Neuron (in vitro differentiated cells): ENCODE results near the gene LRP5.
"Not testable (repeated sequence)": the region's sequence is repeated elsewhere in the genome, so short reads cannot be mapped to it uniquely, and the experiment has no call there.

Source experiments
- H2AFZ ChIP-seq: one replicate; pipeline ENCODE4 v1.6.1; 2013; ENCODE audit warnings: low read depth, mild to moderate bottlenecking, inconsistent platforms, low read length, moderate library complexity
- H3K27me3 ChIP-seq: one replicate; pipeline ENCODE4 v1.6.1; 2013; ENCODE audit warnings: low read length; ENCODE audit not compliant: insufficient read depth
- H3K36me3 ChIP-seq: one replicate; pipeline ENCODE4 v1.6.1; 2013; ENCODE audit warnings: low read length; ENCODE audit not compliant: insufficient read depth
- H3K4me1 ChIP-seq: one replicate; pipeline ENCODE4 v1.6.1; 2013; ENCODE audit warnings: low read length; ENCODE audit not compliant: insufficient read depth
- H3K4me3 ChIP-seq: 2 replicates; pipeline ENCODE4 v1.5.1; 2013; ENCODE audit warnings: mild to moderate bottlenecking, low read length, moderate library complexity
- H3K9me3 ChIP-seq: one replicate; pipeline ENCODE4 v1.6.1; 2013; ENCODE audit warnings: low read length

LRP5 gene

DNA sequence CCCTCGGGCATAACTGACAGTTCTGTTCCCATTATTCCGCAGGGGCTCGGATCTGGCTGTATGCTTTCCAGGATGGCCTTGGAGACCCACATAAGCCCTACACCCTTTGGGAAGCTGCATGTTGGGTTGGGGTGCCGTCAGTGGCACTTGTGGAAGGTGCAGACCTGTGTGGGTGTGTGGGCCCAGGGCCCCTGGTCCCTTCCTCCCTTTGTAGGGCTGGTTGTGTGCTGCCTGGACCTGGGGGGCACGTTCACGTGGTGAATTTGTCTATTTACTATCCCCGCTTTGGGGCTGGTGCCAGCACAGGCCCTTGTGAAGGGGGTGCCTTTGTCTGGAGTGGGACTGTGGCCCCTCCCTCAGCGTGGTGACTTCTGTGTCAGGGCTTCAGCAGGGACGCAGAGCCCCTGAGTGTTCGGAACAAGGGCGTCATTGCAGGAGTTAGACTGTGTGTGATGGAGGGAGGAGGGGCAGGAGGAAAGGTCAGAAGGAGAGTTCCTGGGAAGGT lies 133.2 kb downstream of the LRP5 start:
- Histone ChIP-seq H2AFZ (no peak overlapping the region), H3K36me3 (peaks cover 38% of the 10 kb centered on the region), H3K4me3 (no peak overlapping the region), H3K27me3 (no peaks in the 10 kb centered on the region), H3K9me3 (no peaks in the 10 kb centered on the region), H3K4me1 (peaks cover 4% of the 10 kb centered on the region)

GRCh38 chr11:68446046-68446725 lies 133.8 kb downstream of the LRP5 start:
- Histone ChIP-seq H3K36me3 (peaks cover 37% of the 10 kb centered on the region), H3K4me3 (no peak overlapping the region), H3K4me1 (peaks cover 4% of the 10 kb centered on the region), H2AFZ (no peak overlapping the region), H3K9me3 (no peaks in the 10 kb centered on the region), H3K27me3 (no peaks in the 10 kb centered on the region)

DNA sequence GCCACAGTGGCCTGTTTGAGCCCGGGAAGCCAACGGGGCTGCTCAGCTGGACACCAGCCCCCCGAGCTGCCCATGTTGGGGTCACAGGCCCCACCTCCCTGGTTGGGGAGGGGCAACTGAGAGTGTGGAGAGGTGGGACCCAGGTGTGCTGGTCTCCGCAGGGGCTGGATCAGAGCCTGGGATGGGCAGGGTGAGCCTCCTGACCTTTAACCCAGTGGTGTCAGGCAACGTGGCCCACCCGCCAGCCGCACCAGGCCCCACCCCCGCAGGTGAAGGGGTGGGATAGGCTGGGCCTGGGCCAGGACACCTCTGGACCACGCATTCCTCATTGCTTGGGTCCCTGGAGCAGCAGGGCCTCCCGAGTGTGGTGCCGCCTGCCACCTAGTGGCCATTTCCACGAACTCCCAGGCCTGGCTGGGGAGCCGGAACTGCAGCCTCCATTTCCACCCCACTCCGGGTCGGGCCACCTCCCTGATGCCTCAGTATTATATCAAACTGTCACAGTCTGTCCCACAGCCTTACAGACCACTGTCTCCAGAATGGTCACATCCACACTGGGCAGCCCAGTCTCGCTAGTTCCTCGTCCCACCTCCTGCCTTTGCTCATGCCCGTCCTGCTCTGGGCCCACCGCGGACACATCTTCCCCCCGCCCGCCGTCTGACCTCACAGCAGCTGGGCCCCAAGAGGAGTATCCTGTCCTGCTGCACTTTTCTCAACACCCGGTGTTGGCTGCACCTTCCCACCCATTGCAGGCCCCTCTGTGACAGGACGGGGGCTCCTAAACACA lies 134.8 kb downstream of the LRP5 start:
- peaks cover 30% of the 10 kb centered on the region for H3K36me3 ChIP-seq
- no peak overlapping the region for H2AFZ ChIP-seq
- no peaks in the 10 kb centered on the region for H3K27me3 ChIP-seq
- no peak overlapping the region for H3K4me3 ChIP-seq
- no peaks in the 10 kb centered on the region for H3K9me3 ChIP-seq
- H3K4me1 ChIP-seq: no peaks in the 10 kb centered on the region

DNA sequence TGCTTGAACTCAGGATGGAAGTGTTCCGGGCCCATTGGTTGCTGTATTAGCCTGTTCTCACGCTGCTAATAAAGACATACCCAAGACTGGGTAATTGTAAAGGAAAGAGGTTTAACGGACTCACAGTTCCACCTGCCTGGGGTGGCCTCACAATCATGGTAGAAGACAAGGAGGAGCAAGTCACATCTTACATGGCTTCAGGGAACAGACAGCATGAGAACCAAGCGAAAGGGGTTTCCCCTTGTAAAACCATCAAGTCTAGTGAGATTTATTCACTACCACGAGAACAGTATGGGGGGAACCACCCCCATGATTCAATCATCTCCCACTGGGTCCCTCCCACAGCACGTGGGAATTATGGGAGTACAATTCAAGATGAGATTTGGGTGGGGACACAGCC lies 135.5 kb downstream of the LRP5 start:
- not testable (repeated sequence) for H3K27me3 ChIP-seq, H2AFZ ChIP-seq, H3K4me3 ChIP-seq, H3K9me3 ChIP-seq, H3K4me1 ChIP-seq
- peaks cover 27% of the 10 kb centered on the region for H3K36me3 ChIP-seq

DNA sequence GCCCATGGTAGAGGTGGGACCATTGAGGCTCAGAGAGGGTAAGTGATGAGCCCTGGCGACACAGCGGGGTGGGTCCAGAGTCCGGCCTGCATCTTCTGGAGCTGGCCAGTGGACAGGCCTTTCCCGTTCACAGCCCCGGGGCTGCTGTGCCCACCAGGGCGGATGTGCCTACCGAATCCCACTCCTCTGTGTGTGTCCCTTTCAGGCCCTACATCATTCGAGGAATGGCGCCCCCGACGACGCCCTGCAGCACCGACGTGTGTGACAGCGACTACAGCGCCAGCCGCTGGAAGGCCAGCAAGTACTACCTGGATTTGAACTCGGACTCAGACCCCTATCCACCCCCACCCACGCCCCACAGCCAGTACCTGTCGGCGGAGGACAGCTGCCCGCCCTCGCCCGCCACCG lies 136.2 kb downstream of the LRP5 start:
- H3K9me3 ChIP-seq: no peaks in the 10 kb centered on the region
- H3K36me3 ChIP-seq: peaks cover 27% of the 10 kb centered on the region
- no peaks in the 10 kb centered on the region for H3K4me1 ChIP-seq
- H3K27me3 ChIP-seq: no peaks in the 10 kb centered on the region
- H2AFZ ChIP-seq: no peak overlapping the region
- no peak overlapping the region for H3K4me3 ChIP-seq

DNA sequence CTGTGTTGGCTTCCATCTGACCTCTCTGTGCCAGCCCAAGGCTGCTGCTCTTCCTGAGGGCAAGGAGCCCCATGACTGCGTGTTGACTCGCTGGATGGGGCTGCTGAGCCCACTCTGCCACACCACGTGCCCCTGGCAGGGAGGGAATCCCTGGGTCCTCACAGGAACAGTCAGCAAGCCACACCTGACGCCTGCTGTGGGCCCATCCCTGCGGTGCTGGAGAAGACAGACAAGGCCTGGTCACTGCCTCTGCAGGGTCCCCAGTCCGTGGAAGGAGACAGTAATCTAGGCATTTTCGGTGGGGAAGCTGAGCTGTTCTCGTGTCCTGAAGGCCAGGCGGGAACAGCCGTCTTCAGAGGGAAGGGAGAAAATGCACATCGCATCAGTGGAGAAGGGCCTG lies 137.6 kb downstream of the LRP5 start:
- Histone ChIP-seq H3K4me3 (no peak overlapping the region), H3K27me3 (no peaks in the 10 kb centered on the region), H3K36me3 (peaks cover 25% of the 10 kb centered on the region), H2AFZ (no peak overlapping the region), H3K9me3 (no peaks in the 10 kb centered on the region), H3K4me1 (no peaks in the 10 kb centered on the region)

GRCh38 chr11:68450711-68451110 lies 138.3 kb downstream of the LRP5 start:
- H3K9me3 ChIP-seq: no peaks in the 10 kb centered on the region
- H2AFZ ChIP-seq: no peak overlapping the region
- H3K27me3 ChIP-seq: no peaks in the 10 kb centered on the region
- H3K4me1 ChIP-seq: no peaks in the 10 kb centered on the region
- H3K36me3 ChIP-seq: peaks cover 23% of the 10 kb centered on the region
- no peak overlapping the region for H3K4me3 ChIP-seq

DNA sequence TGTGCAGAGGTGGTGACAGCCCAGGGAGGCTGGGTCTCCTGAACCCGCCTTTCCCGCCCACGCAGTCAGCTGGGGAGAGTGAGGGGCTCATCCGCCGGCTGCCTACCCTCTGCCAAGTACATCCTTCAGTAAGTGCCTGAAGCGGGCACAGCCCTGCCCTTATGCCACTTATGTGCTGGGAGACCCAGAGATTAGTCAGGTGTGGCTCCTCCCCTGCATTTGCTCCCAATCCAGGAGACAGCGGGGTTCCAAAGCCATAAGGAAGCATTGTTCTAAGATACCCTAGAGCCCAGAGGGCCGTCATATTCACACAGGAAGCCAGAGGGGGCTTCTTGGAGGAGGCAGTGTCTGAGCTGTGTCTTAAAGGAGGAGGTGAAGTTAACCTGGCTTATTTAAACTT lies 142.4 kb downstream of the LRP5 start:
- H3K4me1 ChIP-seq: no peaks in the 10 kb centered on the region
- H3K4me3 ChIP-seq: no peak overlapping the region
- H3K27me3 ChIP-seq: no peaks in the 10 kb centered on the region
- H2AFZ ChIP-seq: no peak overlapping the region
- no peaks in the 10 kb centered on the region for H3K36me3 ChIP-seq
- no peaks in the 10 kb centered on the region for H3K9me3 ChIP-seq

DNA sequence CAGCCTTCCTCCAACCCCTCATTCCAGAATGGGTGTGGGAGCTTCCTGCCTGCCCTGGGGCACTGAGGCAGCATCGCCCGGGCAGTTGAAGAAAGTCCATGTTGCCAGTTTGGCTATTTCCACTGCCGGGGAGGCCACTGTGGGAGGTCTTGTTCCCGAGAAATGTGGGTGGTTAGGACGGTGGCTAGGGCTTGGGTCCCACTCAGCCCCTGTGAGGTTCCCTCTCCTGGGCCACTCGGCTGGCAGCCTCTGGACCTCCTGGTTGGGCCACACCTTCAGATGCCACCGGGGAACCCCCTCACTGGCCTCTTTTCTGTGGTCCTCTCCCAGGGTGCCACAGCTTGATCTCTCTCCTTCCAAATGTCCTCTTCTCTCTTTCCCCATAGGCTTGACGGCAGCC lies 143.1 kb downstream of the LRP5 start:
- no peak overlapping the region for H2AFZ ChIP-seq
- no peak overlapping the region for H3K4me3 ChIP-seq
- H3K4me1 ChIP-seq: no peaks in the 10 kb centered on the region
- no peaks in the 10 kb centered on the region for H3K36me3 ChIP-seq
- H3K27me3 ChIP-seq: no peaks in the 10 kb centered on the region
- H3K9me3 ChIP-seq: no peaks in the 10 kb centered on the region

DNA sequence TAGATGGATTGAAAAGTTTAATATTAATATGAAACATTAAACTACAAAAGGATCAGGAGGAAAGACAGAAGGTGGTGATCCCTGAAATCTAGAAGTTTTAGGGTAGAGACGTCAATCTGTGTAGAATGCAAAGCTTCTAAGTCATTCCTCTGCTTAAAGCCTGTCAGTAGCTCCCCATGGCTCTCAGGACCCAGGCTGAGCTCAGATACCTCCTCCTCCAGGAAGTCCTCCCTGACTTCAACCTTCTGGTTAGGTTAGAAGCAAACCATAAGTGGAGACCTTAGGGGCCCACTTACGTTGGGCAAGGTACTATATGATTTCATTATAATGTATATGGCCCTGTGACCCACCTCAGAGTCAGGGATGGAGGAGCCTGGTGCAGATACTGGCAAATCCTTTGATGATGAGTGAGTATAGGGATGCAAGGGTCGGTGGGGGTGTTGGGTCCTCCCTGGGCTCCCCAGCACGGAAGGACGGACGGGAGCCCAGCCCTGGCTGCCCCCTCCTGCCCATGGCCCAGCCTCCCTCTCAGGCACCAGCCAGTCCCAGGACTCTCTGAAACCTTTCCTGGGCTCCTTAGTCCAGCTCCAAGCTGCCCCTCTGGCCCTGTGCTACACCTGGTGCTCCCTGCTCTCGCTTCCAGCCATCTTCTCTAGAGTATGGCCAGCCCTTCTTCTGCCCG lies 145.0 kb downstream of the LRP5 start:
- no peak overlapping the region for H3K4me3 ChIP-seq
- no peaks in the 10 kb centered on the region for H3K27me3 ChIP-seq
- H3K4me1 ChIP-seq: peaks cover 8% of the 10 kb centered on the region
- no peaks in the 10 kb centered on the region for H3K9me3 ChIP-seq
- H2AFZ ChIP-seq: no peak overlapping the region
- H3K36me3 ChIP-seq: no peaks in the 10 kb centered on the region

DNA sequence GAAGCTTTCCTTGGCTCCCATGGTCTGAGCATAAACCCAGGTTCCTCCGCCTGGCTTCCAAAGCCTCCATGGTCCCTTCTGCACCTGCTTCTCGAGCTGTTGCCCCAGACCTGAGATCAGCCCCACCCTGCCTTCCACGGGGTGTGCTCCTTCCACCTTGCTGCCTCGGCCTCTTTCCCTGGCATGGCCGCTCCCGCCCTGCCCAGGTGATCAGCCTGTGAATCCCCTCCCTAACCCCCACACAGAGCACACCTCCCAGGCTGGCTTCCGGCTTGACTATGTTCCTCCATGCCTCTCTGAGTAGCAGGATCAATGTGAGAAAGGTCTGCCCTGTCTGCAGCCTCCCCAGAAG lies 145.5 kb downstream of the LRP5 start:
- Histone ChIP-seq H2AFZ (no peak overlapping the region), H3K27me3 (no peaks in the 10 kb centered on the region), H3K9me3 (no peaks in the 10 kb centered on the region)

GRCh38 chr11:68458340-68458739 lies 145.9 kb downstream of the LRP5 start:
- H3K4me1 ChIP-seq: peaks cover 16% of the 10 kb centered on the region
- H2AFZ ChIP-seq, H3K4me3 ChIP-seq, H3K36me3 ChIP-seq, H3K27me3 ChIP-seq, H3K9me3 ChIP-seq: not testable (repeated sequence)

More for the DNA sequence above, 145.5 kb downstream of the LRP5 start:
- Histone ChIP-seq H3K36me3 (no peaks in the 10 kb centered on the region), H3K4me3 (no peak overlapping the region), H3K4me1 (peaks cover 14% of the 10 kb centered on the region)
